Omental fat pad (tissue), 4 donors: Measurements from ENCODE around the gene WNT9B. TPM values are rescaled to one million over a fixed set of nuclear protein-coding genes. Genes with fewer than 3 reads are reported as not detected.

ENCODE experiments used
- ATAC-seq: fragments of 150-250 bp; one replicate; pipeline ENCODE4 v1.9.1; 2016; ENCODE audit warnings: mild to moderate bottlenecking, moderate library complexity; ENCODE audit not compliant: low FRiP score
- DNase-seq: peaks from one replicate; pipeline ENCODE4 v3.0.0-alpha.2; 2019; ENCODE audit warnings: low spot score
- total RNA-seq, 4 donors: library from RNA; depleted of rRNA; stranded (reverse); fragments of >200 nt; gene quantifications; one replicate each; pipeline ENCODE4 v1.1.0, GENCODE V29; 2016
- TF ChIP-seq, protein P1 (sequence below), 3 donors: fragments of 450-650 bp; IDR thresholded peaks; one replicate each; pipeline ENCODE4 v1.5.1; 2016 to 2017; ENCODE audit warnings: antibody characterized with exemption in 3 of 3, mild to moderate bottlenecking in 3 of 3, moderate library complexity in 2 of 3

The WNT9B gene
- total RNA-seq, 4 donors from 2014 or later, result 0.36 to 1.9 (median 1.5) TPM; not detected in 1

GRCh38 chr17:46875849-46876352 lies 24.5 kb downstream of the WNT9B start:
- TF ChIP-seq, protein P1, sequence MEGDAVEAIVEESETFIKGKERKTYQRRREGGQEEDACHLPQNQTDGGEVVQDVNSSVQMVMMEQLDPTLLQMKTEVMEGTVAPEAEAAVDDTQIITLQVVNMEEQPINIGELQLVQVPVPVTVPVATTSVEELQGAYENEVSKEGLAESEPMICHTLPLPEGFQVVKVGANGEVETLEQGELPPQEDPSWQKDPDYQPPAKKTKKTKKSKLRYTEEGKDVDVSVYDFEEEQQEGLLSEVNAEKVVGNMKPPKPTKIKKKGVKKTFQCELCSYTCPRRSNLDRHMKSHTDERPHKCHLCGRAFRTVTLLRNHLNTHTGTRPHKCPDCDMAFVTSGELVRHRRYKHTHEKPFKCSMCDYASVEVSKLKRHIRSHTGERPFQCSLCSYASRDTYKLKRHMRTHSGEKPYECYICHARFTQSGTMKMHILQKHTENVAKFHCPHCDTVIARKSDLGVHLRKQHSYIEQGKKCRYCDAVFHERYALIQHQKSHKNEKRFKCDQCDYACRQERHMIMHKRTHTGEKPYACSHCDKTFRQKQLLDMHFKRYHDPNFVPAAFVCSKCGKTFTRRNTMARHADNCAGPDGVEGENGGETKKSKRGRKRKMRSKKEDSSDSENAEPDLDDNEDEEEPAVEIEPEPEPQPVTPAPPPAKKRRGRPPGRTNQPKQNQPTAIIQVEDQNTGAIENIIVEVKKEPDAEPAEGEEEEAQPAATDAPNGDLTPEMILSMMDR (IDR thresholded peaks at IDR 0.05), result no peak
- DNase-seq (no peak), ATAC-seq (no peak)

GRCh38 chr17:46876353-46876887 lies 25.0 kb downstream of the WNT9B start:
- TF ChIP-seq, protein P1 (IDR thresholded peaks at IDR 0.05), result no peak
- no peak for ATAC-seq

GRCh38 chr17:46876926-46877325 lies 25.5 kb downstream of the WNT9B start:
- TF ChIP-seq, protein P1 (IDR thresholded peaks at IDR 0.05), result no peak
- ATAC-seq, result no peak
- DNase-seq, result no peak

More at GRCh38 chr17:46876353-46876887, 25.0 kb downstream of the WNT9B start:
- DNase-seq, result no peak

GRCh38 chr17:46877466-46877865 lies 26.1 kb downstream of the WNT9B start:
- DNase-seq (no peak), ATAC-seq (no peak)
- TF ChIP-seq, protein P1 (IDR thresholded peaks at IDR 0.05), result no peak

GRCh38 chr17:46878055-46878454 lies 26.7 kb downstream of the WNT9B start:
- TF ChIP-seq, protein P1 (IDR thresholded peaks at IDR 0.05), result no peak
- ATAC-seq (no peak), DNase-seq (no peak)

- no peak for ATAC-seq
These were observed 27.7 kb downstream of the WNT9B start for GRCh38 chr17:46879101-46879500.

DNA sequence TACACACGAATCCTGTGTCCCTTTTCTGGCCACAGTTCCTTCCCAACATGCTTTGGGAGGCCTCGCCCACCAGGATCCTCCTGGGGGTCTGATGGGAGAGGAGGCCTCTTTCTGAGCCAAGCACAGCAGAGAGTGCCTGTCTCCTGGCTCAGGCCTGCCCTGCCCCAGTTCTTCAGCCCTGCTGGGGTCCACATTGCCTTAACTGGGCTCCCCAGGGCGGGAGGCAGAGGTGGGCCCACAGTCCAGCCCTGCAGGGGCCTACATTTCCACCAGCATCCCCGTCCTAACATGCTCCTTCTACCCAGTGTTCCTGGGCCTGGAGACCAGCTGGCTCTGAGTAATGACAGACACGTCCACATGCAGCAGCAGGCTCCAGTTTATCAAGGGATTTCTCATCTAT lies 29.6 kb downstream of the WNT9B start:
- DNase-seq (no peak), ATAC-seq (no peak)
- TF ChIP-seq, protein P1 (IDR thresholded peaks at IDR 0.05), result no peak

More at GRCh38 chr17:46879101-46879500, 27.7 kb downstream of the WNT9B start:
- TF ChIP-seq, protein P1 (IDR thresholded peaks at IDR 0.05), result no peak
- no peak for DNase-seq
